KOPT-K1 (cell line): Measurements from ENCODE around the gene EGR1.

ENCODE experiments used
- H3K27ac ChIP-seq: fragments of 200-600 bp; sonication (generic); 2 replicates; pipeline ENCODE4 v1.5.1; 2016; ENCODE audit warnings: antibody characterized with exemption, mild to moderate bottlenecking, low read depth, low read length; ENCODE audit not compliant: poor library complexity, severe bottlenecking
- H3K36me3 ChIP-seq: fragments of 200-600 bp; sonication (generic); 2 replicates; pipeline ENCODE4 v1.5.1; 2017; ENCODE audit warnings: antibody characterized with exemption, mild to moderate bottlenecking, low read length, moderate library complexity; ENCODE audit not compliant: insufficient read depth
- H3K9me3 ChIP-seq: fragments of 200-600 bp; sonication (generic); 2 replicates; pipeline ENCODE4 v1.5.1; 2017; ENCODE audit warnings: antibody characterized with exemption, low read length, mild to moderate bottlenecking; ENCODE audit not compliant: insufficient read depth, poor library complexity, severe bottlenecking

Gene EGR1

GRCh38 chr5:138461343-138462125, 3.7 kb upstream of the EGR1 start:
- H3K36me3 ChIP-seq, result 0 out of 2 replicates have a peak, but pooled peaks cover under 1% of the 10 kb centered on the region
- no peak overlapping the region for H3K27ac ChIP-seq

GRCh38 chr5:138463419-138464007, 1.8 kb upstream of the EGR1 start:
- Histone ChIP-seq H3K27ac (peak overlapping the region; percentile 88), H3K9me3 (no peaks in the 10 kb centered on the region), H3K36me3 (peaks cover 11% of the 10 kb centered on the region; the same call in 1 of the 2 replicates)

More at GRCh38 chr5:138461343-138462125, 3.7 kb upstream of the EGR1 start:
- no peaks in the 10 kb centered on the region for H3K9me3 ChIP-seq

GRCh38 chr5:138464008-138464387, 1.3 kb upstream of the EGR1 start:
- Histone ChIP-seq H3K9me3 (no peaks in the 10 kb centered on the region), H3K27ac (peak overlapping the region; percentile 88)

GRCh38 chr5:138464388-138465260, 655 bp upstream of the EGR1 start:
- Histone ChIP-seq H3K36me3 (peaks cover 11% of the 10 kb centered on the region; the same call in 1 of the 2 replicates), H3K9me3 (no peaks in the 10 kb centered on the region), H3K27ac (peak overlapping the region; percentile 88)

More at GRCh38 chr5:138464008-138464387, 1.3 kb upstream of the EGR1 start:
- H3K36me3 ChIP-seq, result peaks cover 11% of the 10 kb centered on the region; the same call in 1 of the 2 replicates

- Histone ChIP-seq H3K36me3 (peaks cover 11% of the 10 kb centered on the region; the same call in 1 of the 2 replicates), H3K27ac (no peak overlapping the region), H3K9me3 (no peaks in the 10 kb centered on the region)
Measured at GRCh38 chr5:138466125-138466899, 1.0 kb downstream of the EGR1 start.

GRCh38 chr5:138466900-138467710, 1.8 kb downstream of the EGR1 start:
- Histone ChIP-seq H3K36me3 (peaks cover 11% of the 10 kb centered on the region; the same call in 1 of the 2 replicates), H3K9me3 (no peaks in the 10 kb centered on the region), H3K27ac (no peak overlapping the region)

GRCh38 chr5:138467711-138468132, 2.4 kb downstream of the EGR1 start:
- no peaks in the 10 kb centered on the region for H3K9me3 ChIP-seq
- H3K27ac ChIP-seq, result no peak overlapping the region
- peaks cover 11% of the 10 kb centered on the region; the same call in 1 of the 2 replicates for H3K36me3 ChIP-seq

- H3K9me3 ChIP-seq, result no peaks in the 10 kb centered on the region
- peaks cover 11% of the 10 kb centered on the region; the same call in 1 of the 2 replicates for H3K36me3 ChIP-seq
- H3K27ac ChIP-seq, result no peak overlapping the region
Measured at GRCh38 chr5:138468133-138468965, 3.1 kb downstream of the EGR1 start.

GRCh38 chr5:138468966-138469539, 3.8 kb downstream of the EGR1 start:
- Histone ChIP-seq H3K9me3 (no peaks in the 10 kb centered on the region), H3K27ac (no peak overlapping the region)

GRCh38 chr5:138469540-138470321, 4.5 kb downstream of the EGR1 start:
- Histone ChIP-seq H3K27ac (no peak overlapping the region), H3K9me3 (no peaks in the 10 kb centered on the region), H3K36me3 (peaks cover 11% of the 10 kb centered on the region; the same call in 1 of the 2 replicates)

More at GRCh38 chr5:138468966-138469539, 3.8 kb downstream of the EGR1 start:
- H3K36me3 ChIP-seq, result peaks cover 11% of the 10 kb centered on the region; the same call in 1 of the 2 replicates

GRCh38 chr5:138470322-138471051, 5.2 kb downstream of the EGR1 start:
- Histone ChIP-seq H3K27ac (no peak overlapping the region), H3K36me3 (peaks cover 11% of the 10 kb centered on the region; the same call in 1 of the 2 replicates), H3K9me3 (no peaks in the 10 kb centered on the region)

- Histone ChIP-seq H3K36me3 (peaks cover 11% of the 10 kb centered on the region; the same call in 1 of the 2 replicates), H3K27ac (no peak overlapping the region), H3K9me3 (no peaks in the 10 kb centered on the region)
Measured at GRCh38 chr5:138471052-138471361, 5.7 kb downstream of the EGR1 start.
